ENCODE results near the gene ZNF407.

ZNF407 gene

GRCh38 chr18:75062297-75062886 lies 464.7 kb downstream of the ZNF407 start:
- TF ChIP-seq, protein P1, sequence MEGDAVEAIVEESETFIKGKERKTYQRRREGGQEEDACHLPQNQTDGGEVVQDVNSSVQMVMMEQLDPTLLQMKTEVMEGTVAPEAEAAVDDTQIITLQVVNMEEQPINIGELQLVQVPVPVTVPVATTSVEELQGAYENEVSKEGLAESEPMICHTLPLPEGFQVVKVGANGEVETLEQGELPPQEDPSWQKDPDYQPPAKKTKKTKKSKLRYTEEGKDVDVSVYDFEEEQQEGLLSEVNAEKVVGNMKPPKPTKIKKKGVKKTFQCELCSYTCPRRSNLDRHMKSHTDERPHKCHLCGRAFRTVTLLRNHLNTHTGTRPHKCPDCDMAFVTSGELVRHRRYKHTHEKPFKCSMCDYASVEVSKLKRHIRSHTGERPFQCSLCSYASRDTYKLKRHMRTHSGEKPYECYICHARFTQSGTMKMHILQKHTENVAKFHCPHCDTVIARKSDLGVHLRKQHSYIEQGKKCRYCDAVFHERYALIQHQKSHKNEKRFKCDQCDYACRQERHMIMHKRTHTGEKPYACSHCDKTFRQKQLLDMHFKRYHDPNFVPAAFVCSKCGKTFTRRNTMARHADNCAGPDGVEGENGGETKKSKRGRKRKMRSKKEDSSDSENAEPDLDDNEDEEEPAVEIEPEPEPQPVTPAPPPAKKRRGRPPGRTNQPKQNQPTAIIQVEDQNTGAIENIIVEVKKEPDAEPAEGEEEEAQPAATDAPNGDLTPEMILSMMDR (IDR thresholded peaks at IDR 0.05; ENCODE audit: control insufficient read depth, insufficient read depth, low read depth, low read length, missing control alignments), result no peak
- no peak for DNase-seq (ENCODE audit: low read depth)
- no peak overlapping the region for H3K4me3 ChIP-seq (ENCODE audit: control insufficient read depth, low read depth, low read length)

DNA sequence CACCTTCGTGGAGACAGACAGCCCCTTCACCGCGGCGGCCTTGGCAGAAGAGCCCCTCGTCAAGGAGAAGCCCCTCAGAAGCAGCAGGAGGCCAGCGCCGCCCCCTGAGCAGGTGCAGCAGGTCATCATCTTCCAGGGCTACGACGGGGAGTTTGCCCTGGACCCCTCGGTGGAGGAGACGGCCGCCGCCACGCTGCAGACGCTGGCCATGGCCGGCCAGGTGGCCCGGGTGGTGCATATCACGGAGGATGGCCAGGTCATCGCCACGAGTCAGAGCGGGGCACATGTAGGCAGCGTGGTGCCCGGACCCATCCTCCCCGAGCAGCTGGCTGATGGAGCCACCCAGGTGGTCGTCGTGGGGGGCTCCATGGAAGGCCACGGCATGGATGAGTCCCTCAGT lies 465.5 kb downstream of the ZNF407 start:
- H3K4me3 ChIP-seq (ENCODE audit: control insufficient read depth, low read depth, low read length), result no peak overlapping the region
- no peak for DNase-seq (ENCODE audit: low read depth)
- TF ChIP-seq, protein P1 (IDR thresholded peaks at IDR 0.05; ENCODE audit: control insufficient read depth, insufficient read depth, low read depth, low read length, missing control alignments), result no peak

DNA sequence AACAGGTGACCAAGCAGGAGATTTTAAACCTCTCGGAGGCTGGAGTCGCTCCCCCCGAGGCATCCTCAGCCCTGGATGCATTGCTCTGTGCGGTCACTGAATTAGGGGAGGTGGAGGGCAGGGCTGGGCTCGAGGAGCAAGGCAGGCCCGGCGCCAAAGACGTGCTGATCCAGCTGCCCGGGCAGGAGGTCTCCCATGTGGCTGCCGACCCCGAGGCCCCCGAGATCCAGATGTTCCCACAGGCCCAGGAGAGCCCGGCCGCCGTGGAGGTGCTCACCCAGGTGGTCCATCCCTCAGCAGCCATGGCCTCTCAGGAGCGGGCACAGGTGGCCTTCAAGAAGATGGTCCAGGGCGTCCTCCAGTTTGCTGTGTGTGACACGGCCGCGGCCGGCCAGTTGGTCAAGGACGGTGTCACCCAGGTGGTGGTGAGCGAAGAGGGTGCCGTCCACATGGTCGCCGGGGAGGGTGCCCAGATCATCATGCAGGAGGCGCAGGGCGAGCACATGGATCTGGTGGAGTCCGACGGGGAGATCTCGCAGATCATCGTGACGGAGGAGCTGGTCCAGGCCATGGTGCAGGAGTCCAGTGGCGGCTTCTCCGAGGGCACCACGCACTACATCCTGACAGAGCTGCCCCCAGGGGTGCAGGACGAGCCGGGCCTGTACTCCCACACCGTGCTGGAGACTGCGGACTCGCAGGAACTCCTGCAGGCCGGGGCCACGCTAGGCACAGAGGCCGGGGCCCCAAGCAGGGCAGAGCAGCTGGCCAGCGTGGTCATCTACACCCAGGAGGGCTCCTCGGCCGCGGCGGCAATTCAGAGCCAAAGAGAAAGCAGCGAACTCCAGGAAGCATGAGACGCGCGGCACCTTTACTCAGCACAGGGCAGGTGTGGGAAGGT lies 466.2 kb downstream of the ZNF407 start:
- TF ChIP-seq, protein P1 (IDR thresholded peaks at IDR 0.05; ENCODE audit: control insufficient read depth, insufficient read depth, low read depth, low read length, missing control alignments), result no peak
- no peak for DNase-seq (ENCODE audit: low read depth)
- H3K4me3 ChIP-seq (ENCODE audit: control insufficient read depth, low read depth, low read length), result no peak overlapping the region

- no peak overlapping the region for H3K4me3 ChIP-seq (ENCODE audit: control insufficient read depth, low read depth, low read length)
- TF ChIP-seq, protein P1 (IDR thresholded peaks at IDR 0.05; ENCODE audit: control insufficient read depth, insufficient read depth, low read depth, low read length, missing control alignments), result no peak
- DNase-seq (ENCODE audit: low read depth), result no peak
These were observed 466.8 kb downstream of the ZNF407 start for GRCh38 chr18:75064513-75064905.

DNA sequence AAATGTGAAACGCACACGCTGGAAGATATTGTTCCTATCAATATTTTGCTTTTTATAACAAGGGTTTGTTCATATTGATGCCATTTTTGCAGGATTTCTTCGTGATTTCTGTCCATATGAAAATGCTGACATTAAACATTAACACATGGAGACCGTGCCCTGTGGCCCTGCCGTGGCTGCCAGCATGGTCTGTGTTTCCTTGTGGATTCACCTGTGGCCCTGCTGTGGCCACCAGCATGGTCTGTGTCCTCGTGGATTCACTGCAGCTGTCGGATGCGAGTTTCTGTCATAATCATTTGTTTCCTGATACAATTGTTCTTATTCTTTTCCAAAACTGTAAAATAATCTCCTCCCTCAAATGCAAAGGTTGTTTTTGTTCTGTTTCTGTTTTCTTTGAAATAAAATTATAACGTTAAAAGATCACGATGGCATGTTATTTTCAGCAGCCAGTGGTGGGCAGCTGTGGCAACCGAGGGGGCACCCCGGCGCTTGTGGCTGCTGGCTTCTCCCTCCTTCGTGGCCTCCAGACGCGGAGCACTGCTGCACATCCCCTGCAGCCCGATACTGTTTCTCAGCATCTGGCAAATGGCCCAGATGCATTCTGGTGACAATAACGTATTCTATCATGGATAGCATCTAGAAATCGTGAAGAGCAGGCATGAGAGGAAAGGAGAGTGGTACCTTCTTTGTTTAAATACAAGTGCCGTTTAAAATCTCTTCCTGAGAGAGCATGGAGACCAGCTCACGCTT lies 467.8 kb downstream of the ZNF407 start:
- no peak overlapping the region for H3K4me3 ChIP-seq (ENCODE audit: control insufficient read depth, low read depth, low read length)
- TF ChIP-seq, protein P1 (IDR thresholded peaks at IDR 0.05; ENCODE audit: control insufficient read depth, insufficient read depth, low read depth, low read length, missing control alignments), result no peak
- no peak for DNase-seq (ENCODE audit: low read depth)

GRCh38 chr18:75066021-75066880 lies 468.6 kb downstream of the ZNF407 start:
- no peak for DNase-seq (ENCODE audit: low read depth)
- H3K4me3 ChIP-seq (ENCODE audit: control insufficient read depth, low read depth, low read length), result no peak overlapping the region
- TF ChIP-seq, protein P1 (IDR thresholded peaks at IDR 0.05; ENCODE audit: control insufficient read depth, insufficient read depth, low read depth, low read length, missing control alignments), result no peak
